GM12872 (cell line): ENCODE data around the gene DLL1.

ENCODE experiments used
- CTCF ChIP-seq: IDR thresholded peaks from 3 replicates; pipeline ENCODE4 v1.5.1; 2011; ENCODE audit warnings: low read depth, mild to moderate bottlenecking, low read length, moderate library complexity; ENCODE audit not compliant: insufficient read depth

DLL1 gene

GRCh38 chr6:170273681-170274080 lies 17.2 kb downstream of the DLL1 start:
- TF ChIP-seq CTCF = no peak

GRCh38 chr6:170273191-170273590 lies 17.7 kb downstream of the DLL1 start:
- no peak for TF ChIP-seq CTCF

GRCh38 chr6:170272341-170273065 lies 18.4 kb downstream of the DLL1 start:
- TF ChIP-seq CTCF = no peak

GRCh38 chr6:170271771-170272314 lies 19.0 kb downstream of the DLL1 start:
- no peak for TF ChIP-seq CTCF

GRCh38 chr6:170270984-170271593 lies 19.8 kb downstream of the DLL1 start:
- no peak for TF ChIP-seq CTCF

GRCh38 chr6:170269846-170270541 lies 20.9 kb downstream of the DLL1 start:
- TF ChIP-seq CTCF = no peak

GRCh38 chr6:170269151-170269845 lies 21.6 kb downstream of the DLL1 start:
- TF ChIP-seq CTCF = no peak
